Daoy (cell line): ENCODE measurements around the gene ENOPH1. TPM values are rescaled to one million over a fixed set of nuclear protein-coding genes. Genes with fewer than 3 reads are reported as not detected.
"Not testable (repeated sequence)": the region's sequence is repeated elsewhere in the genome, so short reads cannot be mapped to it uniquely, and the experiment has no call there.

Experiments used
- DNase-seq: peaks from one replicate; pipeline ENCODE4 v3.0.0-alpha.2; 2015; ENCODE audit warnings: low read depth
- total RNA-seq: library from RNA; depleted of rRNA; stranded (reverse); fragments of >200 nt; shearing (Covaris generic); gene quantifications from 2 replicates; pipeline ENCODE4 v1.2.3, GENCODE V29; 2014; rRNA removed

The ENOPH1 gene
- 28.2 and 29.8 TPM in 2 replicates for total RNA-seq

DNA sequence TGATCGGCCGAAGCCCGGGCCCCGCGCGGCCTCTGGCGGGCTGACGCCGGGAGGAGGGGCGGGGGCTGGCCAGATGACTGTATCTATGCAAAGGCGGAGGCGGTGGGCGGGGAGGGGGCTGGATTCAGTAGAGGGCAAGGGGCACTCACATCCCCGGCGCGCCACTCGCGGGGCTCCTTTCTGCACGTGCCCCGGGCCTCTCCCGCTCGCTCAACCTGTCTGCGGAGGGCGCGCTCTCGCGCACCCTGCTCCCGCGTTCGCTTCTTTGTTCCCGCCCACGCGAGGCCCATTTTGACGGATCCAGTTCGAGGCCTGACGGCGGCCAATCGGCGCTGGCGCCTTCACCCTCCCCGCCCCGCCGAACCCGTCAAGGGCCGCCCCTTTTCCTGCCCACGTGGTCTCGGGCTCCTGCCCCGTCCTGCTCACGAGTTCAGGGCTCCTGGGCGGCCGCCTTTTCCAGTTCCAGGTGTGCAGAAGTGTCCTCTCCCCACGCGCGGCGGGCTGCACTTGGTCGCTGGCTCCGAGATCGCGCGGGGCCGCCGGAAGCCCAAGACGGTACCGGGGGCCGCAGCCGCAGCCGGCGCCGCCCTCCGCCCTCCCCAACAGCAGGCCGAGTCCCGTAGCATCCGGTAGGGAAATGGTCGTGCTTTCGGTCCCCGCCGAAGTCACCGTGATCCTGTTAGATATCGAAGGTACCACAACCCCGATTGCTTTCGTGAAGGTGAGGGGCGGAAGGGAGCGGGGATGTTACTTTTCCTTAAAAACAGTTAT, at the start of gene ENOPH1, which contains the start of gene HNRNPDL:
ENOPH1 (plus strand) TSS at position 398 of the 771 bp plus-strand sequence; CDS start at position 638, 240 bp downstream.
HNRNPDL (minus strand) TSS at position 270 of the 771 bp plus-strand sequence. CDS start 772 bp downstream, outside the sequence.
- peak; percentile 93 for DNase-seq

DNA sequence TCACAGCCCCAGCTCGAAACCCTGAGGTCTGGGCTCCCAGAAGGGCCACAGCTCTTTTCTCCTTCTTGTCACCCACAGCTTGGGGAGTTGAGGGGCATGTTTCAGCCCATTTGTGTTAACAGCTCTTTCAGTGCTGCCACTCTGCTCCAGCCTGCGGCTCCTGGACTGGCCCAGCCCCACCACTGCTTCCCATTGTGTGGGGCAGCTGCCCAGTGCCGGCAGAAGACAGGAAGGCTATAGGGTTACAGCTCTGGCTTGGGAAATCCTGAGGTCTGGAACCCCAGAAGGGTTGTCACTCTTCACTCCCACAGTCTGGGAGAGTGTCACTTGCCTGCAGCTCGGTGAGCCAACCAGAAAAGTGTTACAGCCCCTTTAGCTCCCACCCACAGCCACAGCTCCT, 49.6 kb upstream of the ENOPH1 start:
- no peak for DNase-seq

- DNase-seq = no peak
Measured at GRCh38 chr4:82381235-82381634, 49.2 kb upstream of the ENOPH1 start.

- DNase-seq = no peak
Measured at GRCh38 chr4:82381661-82382296, 48.6 kb upstream of the ENOPH1 start.

DNA sequence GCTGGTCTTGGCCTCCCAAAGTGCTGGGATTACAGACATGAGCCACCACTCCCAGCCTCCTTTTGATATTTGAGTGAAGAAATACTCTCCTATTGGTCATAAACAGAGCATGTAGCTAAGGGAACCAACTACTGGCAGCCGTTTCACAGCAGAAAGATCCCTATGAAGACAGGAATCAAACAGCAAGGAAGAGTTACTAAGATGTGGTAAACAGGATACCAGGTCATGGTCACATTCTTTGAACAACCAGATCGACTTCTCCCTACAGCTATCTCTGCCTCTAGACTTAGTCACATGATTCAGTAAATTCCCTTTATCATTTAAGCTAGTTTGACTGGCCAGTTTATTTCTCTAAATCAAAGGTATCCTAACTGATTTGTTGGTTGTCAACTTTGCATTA, 47.6 kb upstream of the ENOPH1 start:
- DNase-seq = no peak

- not testable (repeated sequence) for DNase-seq
Measured at GRCh38 chr4:82386312-82386711, 44.1 kb upstream of the ENOPH1 start.

DNA sequence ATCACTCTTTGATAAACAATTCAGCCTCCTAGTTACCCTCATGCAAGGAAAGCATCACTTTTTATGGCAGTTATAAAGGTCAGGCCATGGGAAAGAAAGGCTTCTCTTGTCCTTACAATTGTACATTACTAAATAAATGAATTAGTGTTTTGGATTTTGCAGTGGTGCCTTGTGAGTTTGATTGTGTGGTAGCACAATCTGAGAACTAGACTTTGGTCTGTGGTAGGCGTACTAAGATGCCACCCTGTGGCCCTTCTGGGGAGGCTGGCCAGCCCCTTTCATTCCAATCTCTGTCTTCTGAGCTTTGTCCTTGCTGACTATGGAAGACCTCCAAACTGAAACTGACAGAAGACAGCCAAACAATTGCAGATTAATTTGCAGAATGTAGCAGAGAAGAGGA, 42.0 kb upstream of the ENOPH1 start:
- no peak for DNase-seq

GRCh38 chr4:82390061-82390460, 40.3 kb upstream of the ENOPH1 start:
- not testable (repeated sequence) for DNase-seq

DNA sequence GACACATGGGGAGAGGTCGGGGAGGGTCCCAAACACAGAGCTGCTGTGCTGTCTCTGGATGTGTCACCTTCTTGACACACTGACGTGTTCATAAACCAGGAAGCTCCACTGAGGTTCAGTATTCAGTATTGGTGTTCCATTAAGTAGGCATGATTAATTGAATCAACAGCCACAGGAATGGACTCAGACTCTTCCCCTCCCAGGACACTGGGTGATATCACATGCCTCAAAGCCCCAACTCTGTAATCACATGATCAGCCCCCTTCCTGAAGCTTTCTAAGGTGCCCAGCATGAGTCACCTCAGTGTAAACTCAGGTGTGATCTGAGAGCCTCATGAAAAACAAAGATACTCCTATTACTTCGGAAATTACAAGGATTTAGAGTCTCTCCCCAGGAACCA, 35.5 kb upstream of the ENOPH1 start:
- no peak for DNase-seq

DNA sequence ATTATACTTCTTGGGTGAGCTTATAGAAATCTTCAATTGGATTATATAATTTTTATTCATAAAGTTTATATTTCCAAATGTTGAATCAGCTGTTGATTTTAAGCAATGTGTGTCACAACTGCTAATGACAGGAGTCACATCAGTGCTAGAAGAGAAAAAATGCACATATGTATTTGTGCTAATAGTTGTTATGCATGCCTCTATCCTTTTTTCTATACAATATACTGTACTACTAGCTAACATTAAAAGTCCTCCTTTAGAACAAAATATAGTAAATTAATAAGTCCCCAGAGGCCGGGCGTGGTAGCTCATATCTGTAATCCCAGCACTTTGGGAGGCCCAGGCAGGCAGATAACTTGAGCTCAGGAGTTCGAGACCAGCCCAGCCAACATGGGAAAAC, 32.9 kb upstream of the ENOPH1 start:
- no peak for DNase-seq

GRCh38 chr4:82398263-82398662, 32.1 kb upstream of the ENOPH1 start:
- DNase-seq = no peak

- DNase-seq = no peak
Measured at GRCh38 chr4:82401600-82401999, 28.8 kb upstream of the ENOPH1 start.

DNA sequence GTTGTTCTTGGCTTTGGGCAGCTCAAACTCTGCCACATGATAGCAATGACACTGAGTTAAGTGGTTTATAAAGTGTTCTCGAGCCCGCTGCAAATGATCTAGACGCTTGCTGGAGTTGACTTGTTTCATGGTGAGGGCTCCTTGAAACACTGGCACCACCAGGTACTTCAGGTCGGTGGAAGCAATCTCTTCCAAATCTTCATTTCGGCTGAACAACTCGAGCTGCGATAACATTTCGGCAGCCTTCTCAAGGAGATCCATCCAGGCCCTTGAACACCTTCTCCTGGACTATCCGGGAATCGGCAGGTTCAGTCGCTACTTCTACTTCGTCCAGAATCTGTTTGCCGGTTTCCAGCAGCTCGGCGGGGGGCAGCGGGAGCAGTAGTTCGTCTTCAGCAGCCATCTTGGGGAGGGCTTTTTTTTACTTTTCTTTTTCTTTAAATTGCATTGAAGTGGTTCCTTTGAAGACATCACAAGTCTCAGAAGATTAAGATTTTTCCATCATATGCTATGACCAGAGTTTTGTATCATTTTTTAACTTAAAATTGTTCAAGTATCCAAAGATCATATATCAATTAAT, 28.1 kb upstream of the ENOPH1 start:
- DNase-seq = no peak

GRCh38 chr4:82403725-82404124, 26.7 kb upstream of the ENOPH1 start:
- DNase-seq = no peak

GRCh38 chr4:82415061-82415460, 15.3 kb upstream of the ENOPH1 start:
- not testable (repeated sequence) for DNase-seq

DNA sequence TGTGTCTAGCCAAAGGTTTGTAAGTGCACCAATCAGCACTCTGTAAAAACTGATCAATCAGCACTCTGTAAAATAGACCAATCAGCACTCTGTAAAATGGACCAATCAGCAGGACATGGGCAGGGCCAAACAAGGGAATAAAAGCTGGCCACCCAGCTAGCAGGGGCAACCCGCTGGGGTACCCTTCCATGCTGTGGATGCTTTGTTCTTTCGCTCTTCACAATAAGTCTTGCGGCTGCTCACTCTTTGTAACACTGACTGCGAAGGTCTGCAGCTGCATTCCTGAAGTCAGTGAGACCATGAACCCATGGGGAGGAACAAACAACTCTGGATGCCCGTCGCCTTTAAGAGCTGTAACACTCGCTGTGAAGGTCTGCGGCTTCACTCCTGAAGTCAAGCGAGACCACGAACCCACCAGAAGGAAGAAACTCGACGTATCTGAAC, 14.4 kb upstream of the ENOPH1 start:
- DNase-seq = no peak

GRCh38 chr4:82419451-82419850, 10.9 kb upstream of the ENOPH1 start:
- DNase-seq = no peak

GRCh38 chr4:82421796-82422560, 8.4 kb upstream of the ENOPH1 start:
- DNase-seq = no peak

DNA sequence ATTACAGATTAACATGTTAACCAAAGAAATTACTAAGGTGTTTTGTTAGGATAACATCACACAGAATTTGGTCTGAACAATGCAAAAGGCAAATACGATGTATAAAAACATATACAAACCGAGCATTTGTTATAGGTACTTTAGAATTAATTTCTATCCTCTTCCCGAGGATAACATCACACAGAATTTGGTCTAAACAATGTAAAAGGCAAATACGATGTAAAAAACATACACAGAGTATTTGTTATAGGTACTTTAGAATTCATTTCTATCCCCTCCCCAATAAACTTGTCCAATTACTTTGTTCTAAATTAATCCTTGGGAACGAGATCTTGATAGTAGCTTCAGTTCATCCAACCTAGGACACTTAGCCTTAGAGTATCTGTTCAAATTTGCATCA, 7.8 kb upstream of the ENOPH1 start:
- no peak for DNase-seq

DNA sequence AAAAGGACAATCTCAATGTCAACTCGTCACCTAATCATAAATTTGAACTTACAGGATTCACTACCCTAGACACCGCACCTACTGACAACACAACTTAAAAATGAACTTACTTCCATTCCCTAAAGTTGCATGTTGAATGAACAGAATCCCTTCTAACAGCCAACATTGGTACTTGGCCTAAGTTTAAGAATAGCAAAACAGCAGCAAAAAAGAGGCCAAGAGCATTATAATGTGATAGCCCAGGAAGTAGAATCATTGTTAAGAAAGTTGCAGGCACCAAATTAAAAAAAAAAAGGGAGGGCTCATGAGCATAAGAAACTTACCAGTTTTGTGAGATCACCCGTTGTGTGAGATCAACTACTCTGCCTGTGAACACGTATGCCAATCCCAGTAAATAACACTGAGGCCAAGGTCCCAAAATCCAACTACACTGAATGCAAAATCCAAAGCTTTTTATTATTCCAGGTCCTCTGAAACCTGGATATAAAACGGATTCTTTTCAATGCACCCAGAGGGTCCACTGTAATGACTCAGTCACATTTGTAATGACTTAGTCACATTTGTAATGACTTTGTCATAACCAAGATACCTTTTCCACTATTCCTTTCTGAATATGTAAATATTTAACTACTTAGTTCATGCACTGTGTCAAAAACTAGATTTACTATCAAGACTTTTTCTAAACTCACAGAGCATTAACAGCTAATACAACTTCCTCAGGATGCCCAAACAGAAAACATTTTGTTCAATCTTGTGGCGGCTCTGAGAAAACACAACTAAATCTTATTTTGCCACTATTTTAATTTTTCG, 6.9 kb upstream of the ENOPH1 start:
- peak; percentile 15 for DNase-seq

DNA sequence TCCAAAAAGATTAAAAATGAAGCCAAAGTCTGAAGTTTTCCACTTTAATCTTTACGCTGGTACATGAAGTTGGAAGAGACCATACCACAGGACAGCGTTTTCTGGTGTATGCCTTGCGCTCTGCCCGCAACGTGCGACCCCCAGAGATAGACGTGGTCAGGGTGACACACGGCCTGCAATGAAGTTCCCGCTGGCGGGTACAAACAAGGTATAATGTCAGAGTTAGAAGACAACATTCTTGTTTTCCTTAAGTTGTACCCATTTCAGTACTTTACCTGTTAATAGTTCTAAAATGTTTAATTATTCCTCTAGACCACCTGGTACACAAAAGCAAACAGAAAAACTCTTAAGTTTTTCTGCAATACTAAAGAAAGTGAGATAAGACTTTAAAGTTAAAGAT, 4.9 kb upstream of the ENOPH1 start:
- DNase-seq = no peak
